ENCODE data around the gene CYTH1.

GRCh38 chr17:78784352-78784751 lies 2.3 kb upstream of the CYTH1 start:
- TF ChIP-seq CTCF (IDR thresholded peaks at IDR 0.05 in 2 of 3, conservative IDR thresholded peaks at IDR 0.05 in 1 of 3; ENCODE audit: borderline replicate concordance in 1 of 3, insufficient read depth in 1 of 3, low read depth in 2 of 3, low read length in 2 of 3) (no peak), REST (IDR thresholded peaks at IDR 0.05; ENCODE audit: low read depth) (no peak), TCF7L2 (IDR thresholded peaks at IDR 0.05; ENCODE audit: borderline replicate concordance, extremely low read depth, insufficient read depth, insufficient read length) (no peak), EZH2phosphoT487 (IDR thresholded peaks at IDR 0.05; ENCODE audit: borderline replicate concordance) (no peak), CEBPB (IDR thresholded peaks at IDR 0.05; ENCODE audit: low read depth) (no peak), ZNF274 (IDR thresholded peaks at IDR 0.05; ENCODE audit: low read depth, low read length) (no peak), POLR2A (IDR thresholded peaks at IDR 0.05; ENCODE audit: borderline replicate concordance, extremely low read depth, insufficient read depth, insufficient read length) (no peak), SIN3A (IDR thresholded peaks at IDR 0.05; ENCODE audit: low read depth) (no peak), ATF3 (IDR thresholded peaks at IDR 0.05) (no peak), EZH2 (IDR thresholded peaks at IDR 0.05) (no peak), RAD21 (IDR thresholded peaks at IDR 0.05; ENCODE audit: low read depth) (no peak)

Measured in HCT116 (cell line).